Effector memory CD8-positive, alpha-beta T cell (primary cell): ENCODE data around the gene GRAMD1B.

Source experiments
- ATAC-seq: fragments of 150-1000 bp; cut with Tn5 transposase; replicated peaks from 2 replicates; pipeline ENCODE4 v1.10.0; 2021; ENCODE audit warnings: mild to moderate bottlenecking, moderate library complexity
- DNase-seq, 3 experiments: peaks; one replicate each; pipeline ENCODE4 v3.0.0; 2021
- H3K27ac Mint-ChIP-seq, 2 donors: one replicate each; pipeline ENCODE4 v1.8.0; 2022; ENCODE audit warnings: mild to moderate bottlenecking in 2 of 2, mixed read lengths in 2 of 2, moderate library complexity in 2 of 2
- H3K27me3 Mint-ChIP-seq, 2 donors: one replicate each; pipeline ENCODE4 v1.8.0; 2022; ENCODE audit warnings: mixed read lengths in 2 of 2
- H3K36me3 Mint-ChIP-seq: one replicate; pipeline ENCODE4 v1.8.0; 2022; ENCODE audit warnings: mild to moderate bottlenecking, moderate library complexity, mixed read lengths; ENCODE audit not compliant: insufficient read depth
- H3K4me1 Mint-ChIP-seq, 2 donors: one replicate each; pipeline ENCODE4 v1.8.0; 2022; ENCODE audit warnings: low read depth in 2 of 2, mixed read lengths in 2 of 2
- H3K4me3 Mint-ChIP-seq, 2 donors: one replicate each; pipeline ENCODE4 v1.8.0; 2022; ENCODE audit warnings: mild to moderate bottlenecking in 2 of 2, mixed read lengths in 2 of 2, moderate library complexity in 2 of 2
- H3K9me3 Mint-ChIP-seq, 2 donors: one replicate each; pipeline ENCODE4 v1.8.0; 2022; ENCODE audit warnings: mixed read lengths in 2 of 2

The GRAMD1B gene

DNA sequence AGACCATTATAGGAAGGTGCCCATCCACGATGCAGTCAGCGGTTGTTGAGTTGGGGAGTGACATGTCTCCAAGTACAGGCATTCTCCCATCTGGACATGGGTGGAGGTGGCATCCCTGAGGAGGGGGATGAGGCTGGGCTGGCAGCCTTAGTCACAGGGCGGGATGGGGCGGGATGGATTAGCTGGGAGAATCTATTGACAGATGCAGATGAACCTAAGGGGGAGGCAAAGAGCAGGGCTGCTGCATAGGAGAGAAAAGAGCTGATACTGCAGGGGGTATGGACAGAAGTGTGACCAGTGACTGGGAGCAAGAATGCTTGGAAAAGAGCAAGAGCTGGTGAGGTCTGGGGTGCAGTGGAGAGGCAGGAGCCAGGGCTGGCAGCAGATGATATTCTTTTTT, 181.6 kb downstream of the GRAMD1B start:
- Mint-ChIP-seq H3K9me3 (no peaks in the 10 kb centered on the region), H3K4me3 (no peak overlapping the region), H3K27ac (no peak overlapping the region), H3K27me3 (no peaks in the 10 kb centered on the region), H3K4me1 (no peaks in the 10 kb centered on the region), H3K36me3 (peaks cover 11% of the 10 kb centered on the region)
- DNase-seq (no peak), ATAC-seq (no peak)

DNA sequence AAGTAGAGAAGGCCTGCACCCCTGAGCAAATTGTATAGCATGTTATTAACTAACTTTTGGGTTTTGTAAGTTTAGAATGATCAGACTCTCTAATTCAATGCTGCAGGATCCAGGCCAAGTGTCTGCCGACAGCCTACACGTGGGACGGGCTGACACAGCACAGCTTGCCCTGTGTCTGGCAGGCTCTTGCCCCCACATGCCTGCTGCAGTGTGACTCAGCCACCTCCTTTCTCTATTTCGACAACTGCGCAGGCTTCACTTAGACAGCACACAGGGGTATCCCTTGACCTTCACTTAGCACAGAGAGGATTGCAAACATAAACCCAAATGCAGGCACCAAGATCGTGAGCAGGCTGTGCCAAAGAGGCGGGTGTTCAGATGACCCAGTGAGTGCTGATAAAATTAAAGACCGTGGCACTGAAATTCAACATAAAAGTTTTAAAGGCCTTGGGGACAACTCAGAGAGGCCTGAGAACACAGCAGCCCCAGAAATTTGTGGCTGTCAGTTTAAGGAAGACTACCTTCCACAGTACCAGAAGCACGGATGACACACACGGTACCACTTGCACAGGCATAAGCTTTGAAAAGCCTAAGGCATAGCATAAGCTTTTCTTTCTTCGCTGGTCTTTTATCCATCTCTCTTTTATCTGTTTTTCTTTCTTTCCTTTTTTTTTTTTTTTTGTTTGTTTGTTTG, 186.6 kb downstream of the GRAMD1B start:
- Mint-ChIP-seq H3K4me1 (no peaks in the 10 kb centered on the region), H3K36me3 (peaks cover 11% of the 10 kb centered on the region), H3K9me3 (no peaks in the 10 kb centered on the region), H3K27me3 (no peaks in the 10 kb centered on the region), H3K4me3 (no peak overlapping the region), H3K27ac (no peak overlapping the region)
- DNase-seq (no peak), ATAC-seq (no peak)

DNA sequence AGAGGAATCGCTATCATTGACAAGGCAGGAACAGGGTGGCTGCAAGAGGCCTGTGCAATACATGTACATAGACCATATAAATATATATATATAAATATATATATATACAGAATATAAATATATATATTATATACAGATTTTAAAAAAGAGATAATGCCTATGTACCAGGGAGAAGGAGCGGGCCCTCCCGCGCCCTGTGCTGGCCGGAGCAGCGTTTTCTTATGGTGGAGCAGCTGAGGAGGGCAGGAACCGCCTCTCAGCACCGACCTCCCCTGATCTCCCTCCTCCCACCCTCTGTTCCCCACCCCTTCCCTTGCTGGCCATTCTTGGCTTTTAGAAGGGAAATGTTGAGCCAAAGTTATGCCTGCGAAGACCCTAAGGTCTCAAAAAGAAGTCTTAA, 192.5 kb downstream of the GRAMD1B start:
- no peak overlapping the region for H3K4me3 Mint-ChIP-seq
- H3K36me3 Mint-ChIP-seq, result peaks cover 5% of the 10 kb centered on the region
- H3K4me1 Mint-ChIP-seq, result no peaks in the 10 kb centered on the region

DNA sequence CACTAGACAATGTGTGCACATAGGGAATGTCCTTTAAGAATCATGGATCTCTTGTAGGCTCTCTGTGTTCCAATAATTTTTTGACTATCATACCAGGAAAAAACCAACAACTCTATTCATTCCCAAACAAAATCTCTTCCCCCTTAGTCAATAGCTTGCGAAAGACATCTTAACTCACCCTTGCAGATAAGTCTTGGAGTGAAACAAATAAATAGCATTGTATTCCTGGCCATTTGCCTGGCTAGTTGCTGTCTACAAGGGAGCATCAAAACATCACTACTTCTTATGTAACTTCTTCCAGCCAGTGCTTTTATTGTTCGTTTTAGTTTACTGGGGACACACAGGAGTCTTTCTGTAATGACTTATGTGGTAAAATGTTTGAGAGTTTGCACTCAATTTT, 194.9 kb downstream of the GRAMD1B start:
- DNase-seq, result no peak
- ATAC-seq, result no peak
- Mint-ChIP-seq H3K9me3 (no peaks in the 10 kb centered on the region), H3K27ac (no peak overlapping the region), H3K4me1 (no peaks in the 10 kb centered on the region), H3K4me3 (no peak overlapping the region), H3K36me3 (peaks cover 5% of the 10 kb centered on the region), H3K27me3 (peaks cover 0 to 9% of the 10 kb centered on the region in 2 donors)

More for the DNA sequence above, 192.5 kb downstream of the GRAMD1B start:
- DNase-seq (no peak), ATAC-seq (no peak)
- Mint-ChIP-seq H3K27ac (no peak overlapping the region), H3K9me3 (no peaks in the 10 kb centered on the region), H3K27me3 (no peaks in the 10 kb centered on the region)

DNA sequence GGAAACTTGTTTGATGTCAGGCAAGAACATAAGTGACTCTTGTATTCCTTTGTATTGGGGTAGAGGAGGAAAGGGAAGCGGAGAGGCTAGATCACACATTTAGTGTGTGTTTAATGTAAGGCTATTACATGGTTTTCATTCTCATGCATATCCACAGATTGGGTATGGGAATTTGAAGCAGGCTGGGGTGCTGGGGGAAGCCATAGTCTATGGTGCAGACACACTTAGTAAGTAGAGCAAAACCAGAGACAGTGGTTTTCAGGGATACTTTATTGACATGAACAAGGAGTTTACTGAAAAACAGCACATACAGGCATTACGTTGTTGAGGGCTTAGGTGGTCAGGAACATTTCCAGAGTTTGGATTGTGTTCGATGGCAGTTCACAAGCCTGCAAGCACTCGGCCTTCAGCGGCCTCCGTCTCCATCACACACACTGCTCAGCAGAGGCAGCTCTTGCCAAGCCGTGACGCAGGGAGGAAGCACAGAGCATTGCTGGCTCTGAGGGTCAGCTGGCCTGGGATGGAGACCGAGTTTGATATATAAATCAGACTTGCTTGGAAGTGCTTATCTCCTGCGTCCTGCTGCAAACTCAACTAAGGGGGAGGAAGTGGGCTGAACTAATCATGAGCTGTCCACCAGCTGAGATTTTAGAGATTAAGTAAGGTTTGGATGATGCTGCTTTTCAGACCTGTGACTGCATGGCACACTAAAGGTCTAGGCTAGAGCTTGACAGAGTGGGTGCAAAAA, 199.0 kb downstream of the GRAMD1B start:
- ATAC-seq (no peak), DNase-seq (no peak)
- Mint-ChIP-seq H3K4me1 (no peaks in the 10 kb centered on the region), H3K4me3 (no peak overlapping the region), H3K27ac (no peak overlapping the region), H3K27me3 (peaks cover 6 to 27% of the 10 kb centered on the region in 2 donors), H3K9me3 (no peaks in the 10 kb centered on the region), H3K36me3 (peaks cover 2% of the 10 kb centered on the region)

DNA sequence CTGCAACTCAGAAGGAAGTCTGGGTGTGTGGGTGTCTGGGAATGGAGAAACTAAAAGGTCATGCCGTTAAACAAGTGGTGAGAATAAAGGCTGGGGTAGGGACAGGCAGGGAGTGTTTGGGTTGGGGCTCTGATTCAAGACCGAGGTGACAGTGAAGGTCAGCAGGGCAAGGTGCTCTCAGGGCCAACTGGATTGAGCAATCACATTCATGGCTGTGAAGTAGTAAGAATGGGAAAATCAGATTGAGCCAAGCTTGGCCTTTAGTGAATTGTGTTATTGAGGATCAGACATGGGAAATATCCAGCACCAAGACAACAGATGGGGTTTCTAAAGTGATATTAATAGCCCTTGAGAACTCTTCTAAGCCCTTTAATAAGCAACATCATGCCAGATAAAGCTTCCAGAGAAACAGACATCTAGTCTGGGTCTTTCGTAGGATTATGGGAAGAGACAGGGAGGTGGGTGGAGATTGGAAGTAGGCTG, 200.1 kb downstream of the GRAMD1B start:
- no peak for DNase-seq
- no peaks in the 10 kb centered on the region for H3K9me3 Mint-ChIP-seq
- H3K36me3 Mint-ChIP-seq, result peaks cover 2% of the 10 kb centered on the region
- H3K4me1 Mint-ChIP-seq, result no peaks in the 10 kb centered on the region
- H3K27me3 Mint-ChIP-seq, result peaks cover 13 to 37% of the 10 kb centered on the region in 2 donors
- H3K4me3 Mint-ChIP-seq, result no peak overlapping the region
- no peak overlapping the region for H3K27ac Mint-ChIP-seq
- ATAC-seq, result no peak

DNA sequence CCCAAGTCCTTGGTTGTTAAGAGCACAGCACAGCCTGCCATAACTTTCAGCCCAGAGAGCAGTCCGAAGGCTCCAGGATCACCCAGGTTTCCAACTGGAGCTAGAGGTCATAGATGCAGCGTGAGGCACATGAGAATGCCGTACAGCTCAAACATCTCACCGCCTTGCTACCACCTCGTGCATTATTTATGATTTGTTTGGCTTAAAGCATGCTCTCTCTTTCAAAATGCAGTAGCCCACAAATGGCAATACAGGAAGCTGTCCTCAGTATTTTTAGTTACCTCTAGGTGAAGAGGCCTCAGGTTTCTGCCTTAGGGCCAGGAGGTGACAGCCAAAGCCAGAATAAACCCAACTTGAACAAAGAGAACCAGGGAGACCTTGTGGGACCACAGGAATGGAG, 210.0 kb downstream of the GRAMD1B start:
- Mint-ChIP-seq H3K4me1 (peaks cover 0 to 2% of the 10 kb centered on the region in 2 donors), H3K36me3 (no peaks in the 10 kb centered on the region), H3K4me3 (no peak overlapping the region), H3K9me3 (no peaks in the 10 kb centered on the region), H3K27me3 (peaks cover 40 to 68% of the 10 kb centered on the region in 2 donors), H3K27ac (no peak overlapping the region)
- DNase-seq, result no peak
- ATAC-seq, result no peak

DNA sequence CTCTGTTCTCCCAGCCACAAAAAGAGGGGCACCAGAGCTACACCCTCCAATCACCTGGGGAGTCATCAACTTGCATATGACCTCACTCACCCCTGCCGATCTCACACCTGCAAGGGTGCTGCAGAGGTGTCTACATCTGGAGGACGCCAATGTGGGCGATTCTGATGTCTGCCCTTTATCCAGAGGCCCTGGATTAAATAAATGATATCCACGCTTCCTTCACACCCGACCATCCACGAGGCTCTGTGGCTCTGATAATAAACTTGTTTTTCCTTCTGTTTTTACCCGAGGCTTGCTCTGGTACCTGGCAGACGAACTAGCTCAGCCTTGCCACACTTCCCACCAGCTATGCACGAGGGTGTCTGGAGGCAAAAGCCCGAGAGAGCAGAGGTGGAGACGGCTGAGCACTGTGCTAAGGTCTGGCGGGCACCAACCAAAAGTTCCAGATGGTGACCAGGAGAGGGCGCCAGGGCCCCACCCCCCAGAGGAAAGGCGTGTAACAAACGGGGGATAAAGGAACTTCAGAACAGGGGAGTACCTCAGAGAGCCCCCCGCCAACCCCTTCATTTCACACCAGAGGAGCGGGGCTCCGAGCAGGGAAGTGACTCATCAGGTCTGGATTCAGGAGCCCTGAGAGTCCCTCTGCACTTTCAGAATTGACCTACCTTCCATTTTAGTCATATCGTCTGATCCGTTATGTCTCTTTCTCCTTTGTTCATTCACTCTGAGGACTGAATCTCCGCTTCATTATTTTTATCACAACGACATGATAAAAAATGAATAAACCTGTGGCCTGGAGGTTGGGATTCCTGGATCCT, 210.8 kb downstream of the GRAMD1B start:
- H3K4me1 Mint-ChIP-seq, result peaks cover 0 to 2% of the 10 kb centered on the region in 2 donors
- H3K36me3 Mint-ChIP-seq, result no peaks in the 10 kb centered on the region
- DNase-seq (peak in 1 of 3 experiments; percentile 22), ATAC-seq (peak; percentile 42)
- peaks cover 42 to 72% of the 10 kb centered on the region in 2 donors for H3K27me3 Mint-ChIP-seq
- H3K4me3 Mint-ChIP-seq, result no peak overlapping the region
- H3K27ac Mint-ChIP-seq, result peak overlapping the region in 1 of 2 donors; percentile 48
- no peaks in the 10 kb centered on the region for H3K9me3 Mint-ChIP-seq

DNA sequence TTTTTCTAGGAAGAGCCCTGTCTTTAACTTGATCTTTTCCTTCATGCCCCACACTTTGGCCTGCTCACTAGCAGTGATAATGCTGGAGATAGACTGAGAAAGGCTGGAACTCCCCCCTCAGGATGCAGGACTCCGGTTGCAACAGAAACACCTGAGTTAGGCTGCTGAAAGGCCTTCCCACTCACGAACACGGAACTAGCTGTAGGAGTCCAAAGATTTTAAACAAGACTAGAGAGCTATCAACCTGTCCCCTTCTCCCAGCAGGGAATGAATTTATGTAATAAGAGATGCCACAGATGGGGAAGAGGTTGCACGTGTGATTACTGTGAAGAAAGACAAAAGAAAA, 211.4 kb downstream of the GRAMD1B start:
- no peak for ATAC-seq
- Mint-ChIP-seq H3K4me3 (no peak overlapping the region), H3K9me3 (no peaks in the 10 kb centered on the region), H3K36me3 (no peaks in the 10 kb centered on the region), H3K27me3 (peaks cover 48 to 76% of the 10 kb centered on the region in 2 donors), H3K4me1 (peaks cover 0 to 2% of the 10 kb centered on the region in 2 donors), H3K27ac (peak overlapping the region in 1 of 2 donors; percentile 48)
- no peak for DNase-seq

DNA sequence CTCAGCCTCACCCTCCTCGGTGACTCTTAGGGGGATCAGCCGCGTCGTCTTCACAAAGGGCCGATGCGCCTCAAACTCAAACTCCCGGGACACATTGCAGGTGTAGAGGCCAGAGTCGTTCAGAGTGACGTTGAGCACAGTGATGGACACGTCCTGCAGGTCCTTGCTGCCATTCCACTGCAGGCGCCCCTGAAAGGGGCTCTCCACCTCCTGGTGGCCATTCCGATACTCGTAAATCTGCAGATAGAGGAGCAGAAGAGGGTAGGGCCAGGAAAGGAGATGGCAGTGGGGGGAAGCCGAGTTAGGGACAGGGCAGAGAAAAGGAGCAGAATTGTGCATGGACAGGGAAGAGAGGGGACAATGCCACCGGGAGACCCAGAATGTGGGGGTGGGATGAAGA, 212.4 kb downstream of the GRAMD1B start:
- DNase-seq, result no peak
- no peaks in the 10 kb centered on the region for H3K36me3 Mint-ChIP-seq
- no peak for ATAC-seq
- no peak overlapping the region for H3K4me3 Mint-ChIP-seq
- H3K4me1 Mint-ChIP-seq, result peaks cover 0 to 2% of the 10 kb centered on the region in 2 donors
- no peaks in the 10 kb centered on the region for H3K9me3 Mint-ChIP-seq
- H3K27me3 Mint-ChIP-seq, result peaks cover 46 to 72% of the 10 kb centered on the region in 2 donors
- no peak overlapping the region for H3K27ac Mint-ChIP-seq

DNA sequence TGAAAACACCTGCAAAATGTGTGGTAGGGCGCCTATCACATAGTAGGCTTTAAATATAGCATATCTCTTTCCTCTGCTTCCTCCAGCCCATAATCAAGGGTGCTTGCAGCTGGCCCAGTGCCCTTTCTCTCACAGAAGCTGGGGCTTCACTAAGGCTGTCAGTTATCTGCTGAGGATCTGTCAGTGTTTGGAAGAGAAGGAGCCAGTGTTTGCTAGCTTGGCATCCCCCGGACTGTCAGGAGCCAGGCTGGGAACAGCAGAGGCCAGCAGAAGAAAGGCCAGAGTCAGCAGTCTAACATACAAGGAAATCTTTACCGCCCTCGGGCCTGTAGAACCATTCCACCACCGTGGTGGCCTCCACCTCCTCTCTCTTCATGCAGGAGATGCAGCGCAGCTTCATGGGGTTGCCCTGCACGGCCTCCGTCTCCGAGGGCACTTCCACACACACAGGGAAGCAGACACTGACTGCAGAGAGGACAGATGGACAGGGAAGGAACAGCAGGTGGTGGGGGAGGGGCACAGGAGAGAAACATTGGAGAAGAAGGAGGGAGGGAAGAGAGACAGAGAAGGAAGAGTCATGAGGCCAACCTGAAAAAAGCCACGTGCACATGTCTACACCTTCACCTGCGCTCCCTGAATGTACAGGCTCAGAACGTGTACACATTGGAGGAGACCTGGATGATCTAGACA, 215.4 kb downstream of the GRAMD1B start:
- no peak for DNase-seq
- Mint-ChIP-seq H3K27me3 (peaks cover 22 to 48% of the 10 kb centered on the region in 2 donors), H3K27ac (no peak overlapping the region), H3K9me3 (no peaks in the 10 kb centered on the region), H3K4me3 (no peak overlapping the region), H3K4me1 (peaks cover 0 to 2% of the 10 kb centered on the region in 2 donors), H3K36me3 (no peaks in the 10 kb centered on the region)
- ATAC-seq, result no peak

DNA sequence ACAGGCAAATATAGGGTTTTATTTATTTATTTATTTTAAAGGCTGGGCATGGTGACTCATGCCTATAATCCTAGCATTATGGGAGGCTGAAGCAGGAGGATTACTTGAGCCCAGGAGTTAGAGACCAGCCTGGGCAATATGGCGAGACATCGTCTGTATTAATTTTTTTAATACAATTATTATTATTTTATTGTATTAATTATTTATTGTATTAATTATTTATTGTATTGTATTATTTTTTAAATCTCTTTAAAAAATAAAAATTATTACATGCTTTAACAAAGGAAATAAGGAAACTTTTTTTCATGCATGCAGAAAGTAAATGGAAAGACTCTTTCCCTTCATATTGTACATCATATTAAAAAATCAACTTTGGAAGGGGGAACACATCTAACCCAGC, 220.8 kb downstream of the GRAMD1B start:
- DNase-seq (no peak), ATAC-seq (no peak)
- Mint-ChIP-seq H3K27ac (no peak overlapping the region), H3K4me3 (no peak overlapping the region), H3K4me1 (no peaks in the 10 kb centered on the region), H3K36me3 (no peaks in the 10 kb centered on the region), H3K9me3 (no peaks in the 10 kb centered on the region), H3K27me3 (peaks cover 47 to 55% of the 10 kb centered on the region in 2 donors)

DNA sequence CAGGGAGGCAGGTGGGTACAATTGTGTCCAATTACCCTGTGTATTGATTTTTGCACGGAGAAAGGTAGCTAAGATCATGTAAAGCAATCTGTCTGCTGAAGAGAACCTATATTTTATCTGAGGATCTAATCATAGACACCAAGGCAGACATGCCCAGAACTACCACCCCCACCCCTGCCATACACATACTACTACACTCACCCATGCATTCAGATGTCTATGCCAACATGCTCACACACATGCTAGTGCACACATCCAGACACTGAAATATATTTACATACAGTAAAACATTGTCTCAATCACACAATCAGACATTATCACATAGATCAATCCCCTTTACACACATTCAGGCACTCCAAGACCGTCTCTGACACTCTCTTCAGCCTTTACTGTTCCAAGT, 222.5 kb downstream of the GRAMD1B start:
- Mint-ChIP-seq H3K9me3 (no peaks in the 10 kb centered on the region), H3K27me3 (peaks cover 41 to 51% of the 10 kb centered on the region in 2 donors), H3K27ac (no peak overlapping the region), H3K4me3 (peak overlapping the region in 1 of 2 donors; percentile 47), H3K4me1 (no peaks in the 10 kb centered on the region), H3K36me3 (no peaks in the 10 kb centered on the region)
- DNase-seq, result no peak
- ATAC-seq, result no peak
